Measurements from ENCODE around the gene C3orf20.

C3orf20 gene

GRCh38 chr3:14810070-14810791 is 135.3 kb downstream of the C3orf20 start:
- Histone ChIP-seq H3K4me2 (ENCODE audit: low read length) (no peak overlapping the region), H3K27me3 (ENCODE audit: insufficient read depth, low read length) (no peaks in the 10 kb centered on the region; the same call in 1 of the 2 replicates), H3K4me1 (ENCODE audit: insufficient read depth, low read length, severe bottlenecking) (no peaks in the 10 kb centered on the region), H3K27ac (ENCODE audit: low read depth, low read length, poor library complexity, severe bottlenecking) (no peak overlapping the region), H3K36me3 (ENCODE audit: insufficient read depth, low read length) (no peaks in the 10 kb centered on the region), H3K9me3 (ENCODE audit: low read length) (no peaks in the 10 kb centered on the region), H3K9ac (ENCODE audit: low read length) (no peak overlapping the region), H3K4me3 (ENCODE audit: low read depth, low read length, poor library complexity, severe bottlenecking) (no peak overlapping the region), H4K20me1 (ENCODE audit: insufficient read depth, low read length) (no peaks in the 10 kb centered on the region), H2AFZ (ENCODE audit: low read length) (no peak overlapping the region), H3K9me2 (ENCODE audit: low read depth, low read length) (no peaks in the 10 kb centered on the region), H3F3A (ENCODE audit: insufficient read depth, low read length) (no peaks in the 10 kb centered on the region), H3K79me2 (ENCODE audit: insufficient read depth, low read length) (no peaks in the 10 kb centered on the region)
- TF ChIP-seq CTCF (IDR thresholded peaks at IDR 0.05; ENCODE audit: low read length) (no peak), EZH2 (IDR thresholded peaks at IDR 0.05; ENCODE audit: borderline replicate concordance, low read length) (no peak)

DNA sequence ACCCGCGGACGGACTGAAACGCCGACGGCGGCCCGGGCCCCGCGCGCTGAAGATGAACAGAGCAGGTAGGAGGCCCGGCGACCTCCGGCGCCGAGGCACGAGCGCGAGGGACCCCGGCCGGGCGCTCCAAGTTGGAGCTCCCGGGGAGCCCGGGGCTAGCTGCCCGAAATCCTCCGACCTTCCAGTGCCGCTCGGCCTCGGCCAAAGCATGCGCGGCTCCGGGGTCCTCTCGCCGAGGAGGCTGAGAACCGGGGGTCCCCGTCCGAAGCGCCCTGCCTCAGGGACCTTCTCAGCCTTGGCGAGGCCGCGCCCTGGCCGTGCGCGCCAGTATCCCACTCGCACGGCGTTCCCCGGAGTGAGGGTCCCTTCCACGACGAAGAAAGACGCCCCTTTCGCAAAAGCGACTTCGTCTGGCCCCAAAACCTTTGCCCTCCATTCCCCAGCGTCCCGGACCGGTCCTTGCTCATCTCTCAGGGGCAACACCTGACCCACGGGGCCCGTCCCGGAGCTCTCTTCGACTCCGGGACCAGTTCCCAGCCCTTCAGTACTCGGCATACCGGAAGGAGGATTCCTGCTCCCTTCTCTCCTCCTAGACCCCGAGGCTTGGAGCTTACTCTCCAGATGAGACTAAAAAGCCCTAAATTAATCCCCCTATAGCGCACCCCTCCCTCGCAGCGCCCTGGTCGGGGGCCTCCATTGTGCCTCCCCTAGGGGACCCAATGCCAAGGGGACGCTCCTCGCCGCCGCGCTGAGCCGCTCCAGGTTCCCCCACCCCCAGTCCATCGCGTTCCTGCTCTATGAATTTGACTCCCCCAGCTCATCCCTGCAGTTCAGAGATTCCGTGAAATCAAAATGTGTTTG is 136.1 kb downstream of the C3orf20 start:
- no peaks in the 10 kb centered on the region for H3K4me1 ChIP-seq (ENCODE audit: insufficient read depth, low read length, severe bottlenecking)
- H3K9me2 ChIP-seq (ENCODE audit: low read depth, low read length), result no peaks in the 10 kb centered on the region
- no peak for TF ChIP-seq EZH2 (IDR thresholded peaks at IDR 0.05; ENCODE audit: borderline replicate concordance, low read length)
- no peak for TF ChIP-seq CTCF (IDR thresholded peaks at IDR 0.05; ENCODE audit: low read length)
- no peaks in the 10 kb centered on the region; the same call in 1 of the 2 replicates for H3K27me3 ChIP-seq (ENCODE audit: insufficient read depth, low read length)
- no peak overlapping the region for H3K4me2 ChIP-seq (ENCODE audit: low read length)
- H4K20me1 ChIP-seq (ENCODE audit: insufficient read depth, low read length), result no peaks in the 10 kb centered on the region
- H3K9ac ChIP-seq (ENCODE audit: low read length), result no peak overlapping the region
- H3F3A ChIP-seq (ENCODE audit: insufficient read depth, low read length), result no peaks in the 10 kb centered on the region
- no peak overlapping the region for H2AFZ ChIP-seq (ENCODE audit: low read length)
- no peaks in the 10 kb centered on the region for H3K79me2 ChIP-seq (ENCODE audit: insufficient read depth, low read length)
- H3K4me3 ChIP-seq (ENCODE audit: low read depth, low read length, poor library complexity, severe bottlenecking), result no peak overlapping the region
- no peak overlapping the region for H3K27ac ChIP-seq (ENCODE audit: low read depth, low read length, poor library complexity, severe bottlenecking)
- no peaks in the 10 kb centered on the region for H3K36me3 ChIP-seq (ENCODE audit: insufficient read depth, low read length)
- H3K9me3 ChIP-seq (ENCODE audit: low read length), result no peaks in the 10 kb centered on the region

- Histone ChIP-seq H3K9ac (ENCODE audit: low read length) (no peak overlapping the region), H3K9me3 (ENCODE audit: low read length) (no peaks in the 10 kb centered on the region), H3K27ac (ENCODE audit: low read depth, low read length, poor library complexity, severe bottlenecking) (no peak overlapping the region), H3K4me3 (ENCODE audit: low read depth, low read length, poor library complexity, severe bottlenecking) (no peak overlapping the region), H3K4me2 (ENCODE audit: low read length) (no peak overlapping the region), H3K79me2 (ENCODE audit: insufficient read depth, low read length) (no peaks in the 10 kb centered on the region), H2AFZ (ENCODE audit: low read length) (no peak overlapping the region), H3F3A (ENCODE audit: insufficient read depth, low read length) (no peaks in the 10 kb centered on the region), H3K4me1 (ENCODE audit: insufficient read depth, low read length, severe bottlenecking) (no peaks in the 10 kb centered on the region), H3K27me3 (ENCODE audit: insufficient read depth, low read length) (no peaks in the 10 kb centered on the region; the same call in 1 of the 2 replicates), H4K20me1 (ENCODE audit: insufficient read depth, low read length) (no peaks in the 10 kb centered on the region), H3K36me3 (ENCODE audit: insufficient read depth, low read length) (no peaks in the 10 kb centered on the region), H3K9me2 (ENCODE audit: low read depth, low read length) (no peaks in the 10 kb centered on the region)
- no peak for TF ChIP-seq CTCF (IDR thresholded peaks at IDR 0.05; ENCODE audit: low read length)
- TF ChIP-seq EZH2 (IDR thresholded peaks at IDR 0.05; ENCODE audit: borderline replicate concordance, low read length), result no peak
These were observed 136.7 kb downstream of the C3orf20 start for GRCh38 chr3:14811684-14812083.

Data from OCI-LY1 (cell line).